ENCODE results near the gene LCE1A.

DNA sequence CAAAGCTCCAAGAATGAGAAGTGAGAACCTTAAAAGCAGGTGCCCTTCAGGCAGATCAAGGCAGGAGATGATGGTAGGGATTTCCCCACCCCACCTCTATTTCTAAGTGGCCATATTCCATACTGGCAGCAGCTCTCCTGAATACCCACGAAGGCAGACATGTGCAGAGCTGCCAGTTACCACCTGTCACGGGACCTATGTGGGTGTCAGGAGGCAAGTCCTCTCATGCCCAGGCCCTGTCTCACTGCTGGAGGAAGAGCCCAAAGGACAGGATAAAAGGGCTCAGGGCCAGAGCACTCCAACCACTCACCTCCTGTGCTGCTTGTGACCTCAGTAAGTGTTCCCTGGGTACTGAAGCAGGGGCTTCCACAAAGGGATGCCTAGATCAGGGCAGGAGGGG is 16.2 kb upstream of the LCE1A start:
- TF ChIP-seq, protein P1, sequence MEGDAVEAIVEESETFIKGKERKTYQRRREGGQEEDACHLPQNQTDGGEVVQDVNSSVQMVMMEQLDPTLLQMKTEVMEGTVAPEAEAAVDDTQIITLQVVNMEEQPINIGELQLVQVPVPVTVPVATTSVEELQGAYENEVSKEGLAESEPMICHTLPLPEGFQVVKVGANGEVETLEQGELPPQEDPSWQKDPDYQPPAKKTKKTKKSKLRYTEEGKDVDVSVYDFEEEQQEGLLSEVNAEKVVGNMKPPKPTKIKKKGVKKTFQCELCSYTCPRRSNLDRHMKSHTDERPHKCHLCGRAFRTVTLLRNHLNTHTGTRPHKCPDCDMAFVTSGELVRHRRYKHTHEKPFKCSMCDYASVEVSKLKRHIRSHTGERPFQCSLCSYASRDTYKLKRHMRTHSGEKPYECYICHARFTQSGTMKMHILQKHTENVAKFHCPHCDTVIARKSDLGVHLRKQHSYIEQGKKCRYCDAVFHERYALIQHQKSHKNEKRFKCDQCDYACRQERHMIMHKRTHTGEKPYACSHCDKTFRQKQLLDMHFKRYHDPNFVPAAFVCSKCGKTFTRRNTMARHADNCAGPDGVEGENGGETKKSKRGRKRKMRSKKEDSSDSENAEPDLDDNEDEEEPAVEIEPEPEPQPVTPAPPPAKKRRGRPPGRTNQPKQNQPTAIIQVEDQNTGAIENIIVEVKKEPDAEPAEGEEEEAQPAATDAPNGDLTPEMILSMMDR (conservative IDR thresholded peaks at IDR 0.05): no peak
- TF ChIP-seq ZFX (IDR thresholded peaks at IDR 0.05): no peak

All from C4-2B (cell line).